Trophoblast cell (in vitro differentiated cells and primary cell): ENCODE measurements around the gene MCM8.
"Not testable (repeated sequence)": the region's sequence is repeated elsewhere in the genome, so short reads cannot be mapped to it uniquely, and the experiment has no call there.

Source experiments
- DNase-seq, 2 donors: peaks; one replicate each; pipeline ENCODE4 v3.0.0-alpha.2; 2016
- H2AFZ ChIP-seq: 2 replicates; pipeline ENCODE4 v1.6.1; 2013; ENCODE audit warnings: low read length, moderate library complexity, mild to moderate bottlenecking; ENCODE audit not compliant: insufficient read depth, poor library complexity
- H2AK5ac ChIP-seq: 2 replicates; pipeline ENCODE4 v1.6.1; 2013; ENCODE audit warnings: mild to moderate bottlenecking, low read length
- H2BK120ac ChIP-seq: 2 replicates; pipeline ENCODE4 v1.6.1; 2013; ENCODE audit warnings: low read length, mild to moderate bottlenecking, moderate library complexity; ENCODE audit not compliant: insufficient read depth, poor library complexity
- H2BK12ac ChIP-seq: 2 replicates; pipeline ENCODE4 v1.6.1; 2013; ENCODE audit warnings: mild to moderate bottlenecking, low read length, moderate library complexity
- H2BK5ac ChIP-seq: 2 replicates; pipeline ENCODE4 v1.6.1; 2013; ENCODE audit warnings: low read length, low read depth, moderate library complexity, mild to moderate bottlenecking; ENCODE audit not compliant: poor library complexity
- H3K14ac ChIP-seq: 2 replicates; pipeline ENCODE4 v1.6.1; 2013; ENCODE audit warnings: mild to moderate bottlenecking, low read length
- H3K18ac ChIP-seq: 2 replicates; pipeline ENCODE4 v1.6.1; 2013; ENCODE audit warnings: mild to moderate bottlenecking, low read length
- H3K23ac ChIP-seq: 2 replicates; pipeline ENCODE4 v1.6.1; 2013; ENCODE audit warnings: low read length
- H3K27ac ChIP-seq: 2 replicates; pipeline ENCODE4 v1.5.1; 2013; ENCODE audit warnings: low read depth, mild to moderate bottlenecking, inconsistent platforms, low read length, moderate library complexity
- H3K27me3 ChIP-seq: 2 replicates; pipeline ENCODE4 v1.6.1; 2013; ENCODE audit warnings: inconsistent platforms, mild to moderate bottlenecking, low read length, moderate library complexity; ENCODE audit not compliant: insufficient read depth
- H3K36me3 ChIP-seq, 2 experiments: 1 replicate in 1 of 2; 2 replicates in 1 of 2; pipeline ENCODE4 v1.6.1; 2013; ENCODE audit warnings: low read length in 2 of 2, mild to moderate bottlenecking in 2 of 2, moderate library complexity in 1 of 2; ENCODE audit not compliant: insufficient read depth in 2 of 2, control insufficient read depth in 1 of 2
- H3K4ac ChIP-seq: 2 replicates; pipeline ENCODE4 v1.6.1; 2013; ENCODE audit warnings: low read depth, mild to moderate bottlenecking, low read length, moderate library complexity
- H3K4me1 ChIP-seq, 2 experiments: 1 replicate in 1 of 2; 2 replicates in 1 of 2; pipeline ENCODE4 v1.6.1; 2013; ENCODE audit warnings: low read length in 2 of 2, mild to moderate bottlenecking in 2 of 2, moderate library complexity in 1 of 2; ENCODE audit not compliant: insufficient read depth in 2 of 2, control insufficient read depth in 1 of 2
- H3K4me2 ChIP-seq: 2 replicates; pipeline ENCODE4 v1.6.1; 2013; ENCODE audit warnings: inconsistent platforms, mild to moderate bottlenecking, low read length, moderate library complexity
- H3K4me3 ChIP-seq: 2 replicates; pipeline ENCODE4 v1.5.1; 2013; ENCODE audit warnings: mild to moderate bottlenecking, low read depth, low read length, inconsistent platforms
- H3K79me1 ChIP-seq: one replicate; pipeline ENCODE4 v1.6.1; 2013; ENCODE audit warnings: low read length
- H3K79me2 ChIP-seq: 2 replicates; pipeline ENCODE4 v1.6.1; 2013; ENCODE audit warnings: low read length, mild to moderate bottlenecking; ENCODE audit not compliant: control insufficient read depth, insufficient read depth, poor library complexity
- H3K9ac ChIP-seq: 2 replicates; pipeline ENCODE4 v1.6.1; 2013; ENCODE audit warnings: mild to moderate bottlenecking, low read length
- H3K9me3 ChIP-seq: 2 replicates; pipeline ENCODE4 v1.6.1; 2013; ENCODE audit warnings: low read depth, mild to moderate bottlenecking, control low read depth, inconsistent platforms, low read length; ENCODE audit not compliant: insufficient read depth
- H4K12ac ChIP-seq: 2 replicates; pipeline ENCODE4 v1.6.1; 2013; ENCODE audit warnings: low read depth, mild to moderate bottlenecking, low read length, moderate library complexity
- H4K8ac ChIP-seq: 2 replicates; pipeline ENCODE4 v1.6.1; 2013; ENCODE audit warnings: low read depth, mild to moderate bottlenecking, low read length, moderate library complexity
- H4K91ac ChIP-seq: one replicate; pipeline ENCODE4 v1.6.1; 2013; ENCODE audit warnings: low read depth, mild to moderate bottlenecking, low read length, moderate library complexity
- WGBS: extraction: QIAGEN DNeasy Blood & Tissue Kit; methylation state at CpG from one replicate; pipeline ENCODE4 v1.1.7; 2013; ENCODE audit warnings: missing lambda C conversion rate; ENCODE audit not compliant: insufficient read length, insufficient coverage; ENCODE audit errors: extremely low coverage; 5-methylcytosine and 5-hydroxymethylcytosine counted together

MCM8 gene

DNA sequence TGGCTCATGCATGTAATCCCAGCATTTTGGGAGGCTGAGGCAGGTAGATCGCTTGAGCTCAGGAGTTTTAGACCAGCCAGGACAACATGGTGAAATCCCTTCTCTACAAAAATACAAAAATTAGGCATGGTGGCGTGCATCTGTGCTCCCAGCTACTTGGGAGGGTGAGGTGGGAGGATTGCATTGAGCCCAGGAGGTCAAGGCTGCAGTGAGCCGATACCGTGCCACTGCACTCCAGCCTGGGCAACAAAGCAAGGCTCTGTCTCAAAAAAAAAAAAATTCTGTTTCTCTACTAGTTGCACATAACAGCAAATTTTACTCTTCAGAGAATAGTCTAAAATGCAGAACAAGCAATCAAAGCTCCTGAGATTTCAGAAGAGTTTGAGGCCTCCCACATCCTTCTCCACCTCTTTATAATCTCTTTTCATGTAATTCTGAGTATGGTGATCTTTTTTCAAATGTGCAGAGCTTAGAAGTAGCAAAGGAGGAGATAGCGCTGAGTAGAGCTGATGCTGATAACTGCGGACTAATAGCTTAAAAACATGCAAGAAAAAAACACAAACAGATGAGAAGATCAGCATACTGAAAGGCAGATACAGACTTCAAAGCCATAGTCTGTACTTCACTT lies 80.1 kb downstream of the MCM8 start:
- no peaks in the 10 kb centered on the region for H3K79me2 ChIP-seq
- no peak overlapping the region for H3K23ac ChIP-seq
- no CpG with 5 or more reads among the region's 6 CpGs for WGBS
- no peaks in the 10 kb centered on the region for H3K9me3 ChIP-seq
- H3K4me1 ChIP-seq: no peaks in the 10 kb centered on the region
- no peak overlapping the region for H3K9ac ChIP-seq
- H2BK120ac ChIP-seq: no peak overlapping the region
- no peak overlapping the region for H4K12ac ChIP-seq
- no peak overlapping the region for H3K4me3 ChIP-seq
- no peak overlapping the region for H3K4ac ChIP-seq
- no peak overlapping the region for H3K4me2 ChIP-seq
- no peak overlapping the region for H2AK5ac ChIP-seq
- DNase-seq: no peak
- H3K27me3 ChIP-seq: no peaks in the 10 kb centered on the region
- H4K91ac ChIP-seq: no peak overlapping the region
- no peak overlapping the region for H3K18ac ChIP-seq
- no peak overlapping the region for H2BK12ac ChIP-seq
- no peaks in the 10 kb centered on the region for H3K79me1 ChIP-seq
- H2AFZ ChIP-seq: no peak overlapping the region
- no peak overlapping the region for H2BK5ac ChIP-seq
- H3K27ac ChIP-seq: no peak overlapping the region
- H3K36me3 ChIP-seq: peaks cover 4 to 10% of the 10 kb centered on the region in 2 experiments
- no peak overlapping the region for H4K8ac ChIP-seq
- H3K14ac ChIP-seq: no peak overlapping the region

DNA sequence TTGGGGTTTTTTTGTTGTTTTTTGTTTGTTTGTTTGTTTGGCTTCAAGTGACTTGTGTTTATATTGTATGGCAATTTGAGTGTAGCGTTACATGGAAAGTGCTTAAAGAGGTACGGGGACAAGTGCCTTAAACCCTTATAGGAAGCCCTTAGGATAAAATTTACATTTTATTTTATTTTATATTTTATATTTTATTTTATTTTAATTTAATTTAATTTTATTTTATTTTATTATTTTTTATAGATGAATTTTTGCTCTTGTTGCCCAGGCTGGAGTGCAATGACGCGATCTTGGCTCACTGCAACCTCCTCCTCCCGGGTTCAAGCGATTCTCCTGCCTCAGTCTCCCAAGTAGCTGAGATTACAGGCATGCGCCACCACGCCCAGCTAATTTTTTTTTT lies 82.5 kb downstream of the MCM8 start:
- not testable (repeated sequence) for H4K91ac ChIP-seq

DNA sequence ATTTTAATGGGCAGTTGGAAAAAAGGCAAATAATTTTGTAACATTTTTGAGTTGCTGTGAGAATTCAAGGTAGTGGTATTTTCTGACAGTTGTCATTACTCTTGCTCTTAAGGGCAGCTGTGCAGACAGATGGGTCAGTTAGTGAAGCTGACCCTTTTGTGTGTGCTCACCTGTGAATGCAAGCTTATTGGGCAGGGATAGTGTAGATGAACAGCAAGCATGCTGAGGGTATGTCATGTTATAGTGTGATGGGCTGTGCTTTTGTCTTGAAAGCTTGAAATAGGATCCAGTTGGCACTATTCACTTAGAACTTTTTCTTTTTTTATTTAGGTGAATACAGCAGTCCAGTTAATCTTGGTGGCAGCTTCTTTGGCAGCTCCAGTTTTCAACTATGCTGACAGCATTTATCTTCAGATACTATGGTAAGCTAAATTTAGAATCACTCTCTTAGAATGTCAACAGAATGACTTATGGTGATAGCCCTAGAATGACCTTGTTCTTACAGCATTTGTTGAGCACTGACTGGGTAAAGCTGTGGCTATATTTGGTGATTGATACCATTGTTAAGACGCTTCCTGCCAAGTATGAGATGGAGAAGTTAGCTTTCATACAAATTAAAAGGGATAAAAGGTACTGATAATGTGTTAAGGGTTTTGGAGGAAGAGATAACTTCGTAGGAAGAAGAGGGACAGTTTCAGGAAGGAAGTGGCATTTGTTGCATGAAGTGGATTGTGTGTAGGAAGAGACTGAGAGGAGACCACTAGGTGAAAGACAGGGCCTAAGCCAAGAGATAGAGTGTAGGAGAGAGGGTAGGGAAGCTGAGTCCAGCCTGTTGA lies 83.9 kb downstream of the MCM8 start:
- H3K4me2 ChIP-seq: no peak overlapping the region
- no peak overlapping the region for H2BK12ac ChIP-seq
- H2AFZ ChIP-seq: no peak overlapping the region
- no peak overlapping the region for H2AK5ac ChIP-seq
- no peak overlapping the region for H3K4ac ChIP-seq
- WGBS: 100% methylated on average over 1 of the region's 2 CpGs
- H3K27ac ChIP-seq: no peak overlapping the region
- H3K23ac ChIP-seq: no peak overlapping the region
- peaks cover 8 to 17% of the 10 kb centered on the region in 2 experiments for H3K36me3 ChIP-seq
- H3K4me3 ChIP-seq: no peak overlapping the region
- H3K79me2 ChIP-seq: no peaks in the 10 kb centered on the region
- no peaks in the 10 kb centered on the region for H3K79me1 ChIP-seq
- H3K14ac ChIP-seq: no peak overlapping the region
- H3K4me1 ChIP-seq: no peaks in the 10 kb centered on the region
- no peaks in the 10 kb centered on the region for H3K9me3 ChIP-seq
- H4K91ac ChIP-seq: no peak overlapping the region
- no peak overlapping the region for H4K12ac ChIP-seq
- no peak overlapping the region for H4K8ac ChIP-seq
- H3K27me3 ChIP-seq: no peaks in the 10 kb centered on the region
- H2BK5ac ChIP-seq: no peak overlapping the region
- no peak overlapping the region for H2BK120ac ChIP-seq
- H3K18ac ChIP-seq: no peak overlapping the region
- DNase-seq: no peak
- H3K9ac ChIP-seq: no peak overlapping the region

More for the DNA sequence above, 82.5 kb downstream of the MCM8 start:
- not testable (repeated sequence) for H3K4ac ChIP-seq, H4K8ac ChIP-seq, H3K4me3 ChIP-seq, H2BK12ac ChIP-seq, H3K23ac ChIP-seq, H3K79me1 ChIP-seq, H3K18ac ChIP-seq, H3K27me3 ChIP-seq, H3K27ac ChIP-seq, H3K9ac ChIP-seq, H2AFZ ChIP-seq, H4K12ac ChIP-seq, H3K79me2 ChIP-seq, DNase-seq, H3K9me3 ChIP-seq, H2BK5ac ChIP-seq, H3K4me2 ChIP-seq, H2BK120ac ChIP-seq, H2AK5ac ChIP-seq, H3K4me1 ChIP-seq, H3K14ac ChIP-seq
- peaks cover 5 to 12% of the 10 kb centered on the region in 2 experiments for H3K36me3 ChIP-seq
- WGBS: no CpG with 5 or more reads among the region's 8 CpGs

DNA sequence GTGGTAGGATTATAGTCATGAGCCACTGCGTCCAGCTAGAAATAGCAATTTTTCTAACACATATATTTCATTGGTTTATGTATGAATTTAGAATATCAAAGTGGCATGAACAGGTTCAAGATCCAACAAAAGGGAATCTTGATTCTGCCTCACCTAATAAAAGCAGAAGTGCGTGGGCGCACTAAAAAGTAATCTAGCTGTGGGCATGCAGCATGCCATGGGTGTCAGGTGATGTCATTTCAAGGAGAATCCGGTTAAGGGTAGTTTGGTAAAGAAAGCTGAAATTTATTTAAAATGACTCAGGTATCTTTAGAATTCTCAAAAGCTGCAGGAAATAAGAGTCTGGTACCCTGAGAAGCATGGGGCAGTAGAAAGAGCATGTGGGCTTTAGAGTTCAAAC lies 85.8 kb downstream of the MCM8 start:
- no peaks in the 10 kb centered on the region for H3K27me3 ChIP-seq
- no peak overlapping the region for H2AFZ ChIP-seq
- no peak overlapping the region for H3K4me2 ChIP-seq
- H3K4ac ChIP-seq: no peak overlapping the region
- H2AK5ac ChIP-seq: no peak overlapping the region
- H3K4me3 ChIP-seq: no peak overlapping the region
- H3K14ac ChIP-seq: no peak overlapping the region
- H2BK120ac ChIP-seq: no peak overlapping the region
- H4K12ac ChIP-seq: no peak overlapping the region
- no peak overlapping the region for H2BK5ac ChIP-seq
- no peaks in the 10 kb centered on the region for H3K4me1 ChIP-seq
- H3K9ac ChIP-seq: no peak overlapping the region
- H4K8ac ChIP-seq: no peak overlapping the region
- H3K18ac ChIP-seq: no peak overlapping the region
- no peak overlapping the region for H3K27ac ChIP-seq
- no peaks in the 10 kb centered on the region for H3K79me2 ChIP-seq
- no CpG with 5 or more reads among the region's 4 CpGs for WGBS
- no peak overlapping the region for H2BK12ac ChIP-seq
- no peaks in the 10 kb centered on the region for H3K9me3 ChIP-seq
- no peaks in the 10 kb centered on the region for H3K79me1 ChIP-seq
- DNase-seq: no peak
- no peak overlapping the region for H4K91ac ChIP-seq
- no peak overlapping the region for H3K23ac ChIP-seq
- H3K36me3 ChIP-seq: peaks cover 15 to 27% of the 10 kb centered on the region in 2 experiments
